A549 (cell line): ENCODE measurements around the gene ZNF23. TPM values are rescaled to one million over a fixed set of nuclear protein-coding genes. Genes with fewer than 3 reads are reported as not detected.

Experiments
- ATAC-seq, 2 experiments: fragments of 200-7000 bp in 1 of 2; fragments of >200 bp in 1 of 2; cut with Nextera tagmentation in 1 of 2; cut with Tn5 transposase in 1 of 2; 3 replicates each; pipeline versions ENCODE4 v1.8.0 to v1.9.1; 2018 to 2020; ENCODE audit warnings: mild to moderate bottlenecking in 1 of 2, moderate library complexity in 1 of 2
- CTCF ChIA-PET: fragments of 300-600 bp; sonication (Branson Sonifier 250); formaldehyde crosslinking; extraction: SDS; loops from one replicate; lab custom pipeline; 2021; ENCODE audit warnings: antibody characterized with exemption, inconsistent platforms; lab: Yijun Ruan, JAX
- POLR2A ChIA-PET: fragments of 350-600 bp; formaldehyde crosslinking; extraction: SDS; loops from one replicate; lab custom pipeline; 2021; ENCODE audit warnings: antibody characterized with exemption, inconsistent platforms; lab: Yijun Ruan, JAX
- DNase-seq, 2 experiments: peaks; one replicate each; pipeline versions ENCODE4 v3.0.0 to v3.0.0-alpha.2; 2011 to 2016; ENCODE audit warnings: low read depth in 1 of 2, low spot score in 1 of 2
- FAIRE-seq: peaks from 2 replicates; lab custom pipeline; 2011; peaks lifted over from hg19 to GRCh38; lab: Jason Lieb, UNC
- H3K27ac ChIP-seq, 2 experiments: fragments of >200 bp; sonication (Bioruptor Twin); formaldehyde crosslinking; 3 replicates each; pipeline ENCODE4 v1.5.1; 2016 to 2017
- H3K4me1 ChIP-seq: fragments of >200 bp; sonication (Bioruptor Twin); formaldehyde crosslinking; 3 replicates; pipeline ENCODE4 v1.6.1; 2016
- H3K4me2 ChIP-seq: fragments of >200 bp; sonication (Bioruptor Twin); formaldehyde crosslinking; 3 replicates; pipeline ENCODE4 v1.6.1; 2016
- H3K4me3 ChIP-seq: fragments of >200 bp; sonication (Bioruptor Twin); formaldehyde crosslinking; 3 replicates; pipeline ENCODE4 v1.5.1; 2016
- H3K9me3 ChIP-seq: fragments of >200 bp; sonication (Bioruptor Twin); formaldehyde crosslinking; 3 replicates; pipeline ENCODE4 v1.6.1; 2016
- BHLHE40 ChIP-seq: IDR thresholded peaks from 2 replicates; pipeline ENCODE4 v1.6.1; 2012; ENCODE audit warnings: low read depth, low read length, inconsistent platforms
- CHD2 ChIP-seq: fragments of 150-350 bp; IDR thresholded peaks from 2 replicates; pipeline ENCODE4 v1.6.1; 2014; ENCODE audit warnings: low read length; ENCODE audit not compliant: partially characterized antibody
- CHD4 ChIP-seq: fragments of 200-600 bp; sonication (generic); IDR thresholded peaks from 2 replicates; pipeline ENCODE4 v1.6.1; 2016; ENCODE audit warnings: antibody characterized with exemption, mild to moderate bottlenecking, borderline replicate concordance
- EHF ChIP-seq: fragments of 250-450 bp; sonication (Bioruptor Pico); IDR thresholded peaks from 2 replicates; pipeline ENCODE4 v1.5.0; 2020; ENCODE audit warnings: mild to moderate bottlenecking
- FOSB ChIP-seq: fragments of 250-450 bp; sonication (Bioruptor Pico); IDR thresholded peaks from 2 replicates; pipeline ENCODE4 v1.5.0; 2020; ENCODE audit warnings: mild to moderate bottlenecking, moderate library complexity
- HDAC2 ChIP-seq: fragments of 200-600 bp; sonication (generic); IDR thresholded peaks from 2 replicates; pipeline ENCODE4 v1.6.1; 2016
- HES2 ChIP-seq: fragments of >200 bp; sonication (Bioruptor Twin); formaldehyde crosslinking; IDR thresholded peaks from 2 replicates; pipeline ENCODE4 v1.6.1; 2016
- HMGXB4 ChIP-seq: fragments of 250-450 bp; sonication (Bioruptor Pico); IDR thresholded peaks from 2 replicates; pipeline ENCODE4 v1.5.0; 2021; ENCODE audit warnings: mild to moderate bottlenecking, moderate library complexity, borderline replicate concordance
- JUN ChIP-seq, 2 experiments: fragments of >200 bp; sonication (Bioruptor Twin); formaldehyde crosslinking; IDR thresholded peaks; 2 replicates in 1 of 2; 3 replicates in 1 of 2; pipeline ENCODE4 v1.6.1; 2016 to 2017
- KDM5A ChIP-seq: fragments of 200-600 bp; sonication (generic); IDR thresholded peaks from 2 replicates; pipeline ENCODE4 v1.6.1; 2016; ENCODE audit warnings: antibody characterized with exemption, mild to moderate bottlenecking
- MAZ ChIP-seq: fragments of 150-350 bp; IDR thresholded peaks from 2 replicates; pipeline ENCODE4 v1.6.1; 2014; ENCODE audit warnings: antibody characterized with exemption, low read depth, low read length, borderline replicate concordance
- NFE2L2 ChIP-seq: fragments of 150-350 bp; conservative IDR thresholded peaks from 2 replicates; pipeline ENCODE4 v1.6.1; 2014; ENCODE audit warnings: low read length
- NPAS2 ChIP-seq: fragments of 250-450 bp; sonication (Bioruptor Pico); IDR thresholded peaks from 2 replicates; pipeline ENCODE4 v1.8.0; 2022; ENCODE audit warnings: mild to moderate bottlenecking, moderate library complexity, borderline replicate concordance
- PBX3 ChIP-seq: IDR thresholded peaks from 2 replicates; pipeline ENCODE4 v1.6.1; 2012
- PHF8 ChIP-seq: fragments of 200-600 bp; sonication (generic); IDR thresholded peaks from 2 replicates; pipeline ENCODE4 v1.6.1; 2016; ENCODE audit warnings: low read depth, mild to moderate bottlenecking, antibody characterized with exemption, moderate library complexity, borderline replicate concordance
- POLR2AphosphoS2 ChIP-seq: conservative IDR thresholded peaks from 2 replicates; pipeline ENCODE4 v1.6.1; 2012; ENCODE audit warnings: low read length, improper control_type of control experiment, inconsistent platforms
- RAD21 ChIP-seq, 2 experiments: fragments of >200 bp in 1 of 2; sonication (Bioruptor Twin) in 1 of 2; formaldehyde crosslinking in 1 of 2; IDR thresholded peaks in 1 of 2; conservative IDR thresholded peaks in 1 of 2; 2 replicates in 1 of 2; 3 replicates in 1 of 2; pipeline ENCODE4 v1.6.1; 2012 to 2018; ENCODE audit warnings: inconsistent platforms in 1 of 2
- RCOR1 ChIP-seq: fragments of 150-350 bp; IDR thresholded peaks from 2 replicates; pipeline ENCODE4 v1.6.1; 2014; ENCODE audit warnings: antibody characterized with exemption, low read length, low read depth
- TFCP2L1 ChIP-seq: fragments of 250-450 bp; sonication (Bioruptor Pico); IDR thresholded peaks from 2 replicates; pipeline ENCODE4 v1.5.0; 2021; ENCODE audit warnings: mild to moderate bottlenecking
- USF2 ChIP-seq: fragments of 450-650 bp; IDR thresholded peaks from 2 replicates; pipeline ENCODE4 v1.6.1; 2014; ENCODE audit warnings: antibody characterized with exemption
- ZNF302 ChIP-seq: fragments of 250-450 bp; sonication (Bioruptor Pico); IDR thresholded peaks from 2 replicates; pipeline ENCODE4 v1.9.0; 2021; ENCODE audit warnings: inconsistent platforms, mild to moderate bottlenecking, moderate library complexity
- WGBS: methylation state at CpG from one replicate; pipeline ENCODE4 v1.1.6; 2017; ENCODE audit errors: missing lambda C conversion rate; 5-methylcytosine and 5-hydroxymethylcytosine counted together
- polyA plus RNA-seq, 4 experiments: library from polyadenylated mRNA; depleted of rRNA in 3 of 4; stranded (reverse); fragments of >200 nt; fragmentation: RNase III in 1 of 4; extraction: RNeasy Plus Mini Kit Qiagen cat#74134 plus additional on column Dnase treatment in 1 of 4; gene quantifications; 2 replicates in 3 of 4; 3 replicates in 1 of 4; pipeline ENCODE4 v1.2.3, GENCODE V29; 2011 to 2017

The ZNF23 gene
- polyA plus RNA-seq, 2 of the 4 experiments (the other 2 are of a cell fraction), result 7.1 to 8.7 TPM

- Histone ChIP-seq H3K27ac (no peak overlapping the region), H3K4me2 (no peak overlapping the region), H3K4me3 (no peak overlapping the region), H3K4me1 (peaks cover 5% of the 10 kb centered on the region; the same call in 1 of the 3 replicates), H3K9me3 (peaks cover 14% of the 10 kb centered on the region; the same call in 2 of the 3 replicates)
- no peak for ATAC-seq
- no peak for FAIRE-seq
- 20% methylated on average over 3 of the region's 3 CpGs for WGBS
- TF ChIP-seq RAD21 (conservative IDR thresholded peaks at IDR 0.05 in 1 of 2, IDR thresholded peaks at IDR 0.05 in 1 of 2) (no peak), USF2 (no peak), MAZ (no peak), NFE2L2 (no peak), PHF8 (no peak), NPAS2 (no peak)
- ChIA-PET POLR2A (interaction anchor here (1.4 kb wide), 1 partner anchor 33 kb away, joined by 4 read pairs; the partner anchor contains the start of gene ZNF23), CTCF (interaction anchor here (1.0 to 2.5 kb wide), 6 partner anchors 10 to 181 kb away, joined by 3 to 18 read pairs (median 4); partner anchors contain the start of gene CALB2)
- no peak for DNase-seq
Observed at GRCh38 chr16:71429581-71429980, 32.5 kb downstream of the ZNF23 start.

GRCh38 chr16:71428883-71429282 is 33.2 kb downstream of the ZNF23 start:
- Histone ChIP-seq H3K4me2 (no peak overlapping the region), H3K9me3 (peaks cover 14% of the 10 kb centered on the region; the same call in 2 of the 3 replicates), H3K27ac (no peak overlapping the region), H3K4me1 (peaks cover 5% of the 10 kb centered on the region; the same call in 1 of the 3 replicates), H3K4me3 (no peak overlapping the region)
- ChIA-PET CTCF (interaction anchor here (1.0 to 2.5 kb wide), 6 partner anchors 11 to 182 kb away, joined by 3 to 18 read pairs (median 4); partner anchors contain the start of gene CALB2), POLR2A (interaction anchor here (1.4 kb wide), 1 partner anchor 33 kb away, joined by 4 read pairs; the partner anchor contains the start of gene ZNF23)
- ATAC-seq (no peak), DNase-seq (no peak), FAIRE-seq (no peak)
- WGBS, result 47% methylated on average over 2 of the region's 2 CpGs
- TF ChIP-seq PBX3, result no peak
- no peak for TF ChIP-seq RCOR1
- TF ChIP-seq JUN (IDR thresholded peaks at IDR 0.05), result no peak
- TF ChIP-seq POLR2AphosphoS2, result no peak
- no peak for TF ChIP-seq HMGXB4 (CRISPR knock-in tag)
- TF ChIP-seq TFCP2L1 (CRISPR knock-in tag), result no peak
- TF ChIP-seq ZNF302 (CRISPR knock-in tag), result no peak
- no peak for TF ChIP-seq EHF (CRISPR knock-in tag)

- no peak for TF ChIP-seq BHLHE40
- TF ChIP-seq CHD2, result no peak
- no peak for TF ChIP-seq FOSB (CRISPR knock-in tag)
- no peak for TF ChIP-seq HES2
- TF ChIP-seq HDAC2, result no peak
- no peak for TF ChIP-seq PHF8
- TF ChIP-seq KDM5A, result no peak
- TF ChIP-seq CHD4, result no peak
- ChIA-PET CTCF (interaction anchor here (1.0 to 2.5 kb wide), 5 partner anchors 12 to 182 kb away, joined by 3 to 18 read pairs (median 5); partner anchors contain the start of gene CALB2), POLR2A (interaction anchor here (1.4 kb wide), 1 partner anchor 34 kb away, joined by 4 read pairs; the partner anchor contains the start of gene ZNF23)
- ATAC-seq (no peak), FAIRE-seq (no peak), DNase-seq (no peak)
- H3K4me2 ChIP-seq, result no peak overlapping the region
- no peak overlapping the region for H3K27ac ChIP-seq
- peaks cover 14% of the 10 kb centered on the region; the same call in 2 of the 3 replicates for H3K9me3 ChIP-seq
- peaks cover 5% of the 10 kb centered on the region; the same call in 1 of the 3 replicates for H3K4me1 ChIP-seq
- H3K4me3 ChIP-seq, result no peak overlapping the region
Observed at GRCh38 chr16:71428385-71428784, 33.7 kb downstream of the ZNF23 start.
